GM23338 (cell line): ENCODE data around the gene PLA2G4F. TPM values are rescaled to one million over a fixed set of nuclear protein-coding genes. Genes with fewer than 3 reads are reported as not detected.

Source experiments
- ATAC-seq: fragments of 200-7000 bp; cut with Tn5 transposase; 3 replicates; pipeline ENCODE4 v1.9.1; 2020
- DNase-seq: peaks from one replicate; pipeline ENCODE4 v3.0.0-alpha.2; 2015; ENCODE audit warnings: low spot score
- H2AFZ ChIP-seq: fragments of 200-600 bp; sonication (generic); 2 replicates; pipeline ENCODE4 v1.8.0; 2016; ENCODE audit warnings: antibody characterized with exemption, mild to moderate bottlenecking, moderate library complexity
- H3F3A ChIP-seq: fragments of 200-600 bp; sonication (generic); replicated peaks from 2 replicates; pipeline ENCODE4 v1.8.0; 2017; ENCODE audit warnings: antibody characterized with exemption, mixed run types, low read depth
- H3K27ac ChIP-seq: fragments of 200-600 bp; sonication (generic); 2 replicates; pipeline ENCODE4 v1.6.1; 2016; ENCODE audit warnings: low read depth
- H3K27me3 ChIP-seq: fragments of 200-600 bp; sonication (generic); 2 replicates; pipeline ENCODE4 v1.8.0; 2016; ENCODE audit warnings: mild to moderate bottlenecking, mixed run types, moderate library complexity; ENCODE audit not compliant: insufficient read depth
- H3K36me3 ChIP-seq: fragments of 200-600 bp; sonication (generic); 2 replicates; pipeline ENCODE4 v1.8.0; 2016; ENCODE audit warnings: mild to moderate bottlenecking; ENCODE audit not compliant: insufficient read depth
- H3K4me1 ChIP-seq: fragments of 200-600 bp; sonication (generic); 2 replicates; pipeline ENCODE4 v1.8.0; 2016; ENCODE audit warnings: mild to moderate bottlenecking, moderate library complexity; ENCODE audit not compliant: insufficient read depth
- H3K4me2 ChIP-seq: fragments of 200-600 bp; sonication (generic); 2 replicates; pipeline ENCODE4 v1.7.1; 2017; ENCODE audit warnings: mixed run types
- H3K4me3 ChIP-seq: fragments of 200-600 bp; sonication (generic); 2 replicates; pipeline ENCODE4 v1.6.1; 2016; ENCODE audit warnings: mixed run types
- H3K79me2 ChIP-seq: fragments of 200-600 bp; sonication (generic); replicated peaks from 2 replicates; pipeline ENCODE4 v1.8.0; 2017; ENCODE audit warnings: mild to moderate bottlenecking; ENCODE audit not compliant: insufficient read depth
- H3K9me2 ChIP-seq: fragments of 200-600 bp; sonication (generic); 2 replicates; pipeline ENCODE4 v1.8.0; 2017; ENCODE audit not compliant: insufficient read depth
- H4K20me1 ChIP-seq: fragments of 200-600 bp; sonication (generic); replicated peaks from 2 replicates; pipeline ENCODE4 v1.8.0; 2017; ENCODE audit warnings: mild to moderate bottlenecking; ENCODE audit not compliant: insufficient read depth
- H3K27ac Mint-ChIP-seq: 2 replicates; pipeline ENCODE4 v1.8.0; 2020; ENCODE audit warnings: inconsistent platforms, mild to moderate bottlenecking, moderate library complexity, mixed read lengths
- H3K27me3 Mint-ChIP-seq: 3 replicates; pipeline ENCODE4 v1.8.0; 2022; ENCODE audit warnings: low read depth, mild to moderate bottlenecking, moderate library complexity, mixed read lengths, inconsistent platforms; ENCODE audit not compliant: insufficient read depth, poor library complexity
- H3K36me3 Mint-ChIP-seq: 3 replicates; pipeline ENCODE4 v1.8.0; 2021; ENCODE audit warnings: low read depth, mild to moderate bottlenecking, inconsistent platforms, moderate library complexity, mixed read lengths
- H3K4me1 Mint-ChIP-seq: 3 replicates; pipeline ENCODE4 v1.8.0; 2020; ENCODE audit warnings: mild to moderate bottlenecking, inconsistent platforms, mixed read lengths
- H3K4me3 Mint-ChIP-seq: 3 replicates; pipeline ENCODE4 v1.8.0; 2021; ENCODE audit warnings: moderate library complexity, mild to moderate bottlenecking, inconsistent platforms, mixed read lengths
- H3K9me3 Mint-ChIP-seq: 3 replicates; pipeline ENCODE4 v1.8.0; 2020; ENCODE audit warnings: moderate library complexity, mild to moderate bottlenecking, inconsistent platforms, mixed read lengths
- CREB1 ChIP-seq: fragments of 250-450 bp; sonication (Bioruptor Pico); IDR thresholded peaks from 2 replicates; pipeline ENCODE4 v1.5.0; 2020; ENCODE audit warnings: low read depth, mild to moderate bottlenecking, moderate library complexity
- CTCF ChIP-seq, 2 experiments: fragments of 200-600 bp in 1 of 2; sonication (generic) in 1 of 2; conservative IDR thresholded peaks; 2 replicates each; pipeline versions ENCODE4 v1.5.1 to v1.6.1; 2016 to 2017; ENCODE audit warnings: antibody characterized with exemption in 2 of 2, low read depth in 2 of 2, mild to moderate bottlenecking in 2 of 2, moderate library complexity in 1 of 2
- ETS1 ChIP-seq: IDR thresholded peaks from 2 replicates; pipeline ENCODE4 v1.6.1; 2016; ENCODE audit warnings: antibody characterized with exemption
- EZH2 ChIP-seq: fragments of 200-600 bp; sonication (generic); IDR thresholded peaks from one replicate; pipeline ENCODE4 v1.8.0; 2017; ENCODE audit warnings: antibody characterized with exemption, mild to moderate bottlenecking, low read depth; ENCODE audit not compliant: unreplicated experiment
- EZH2phosphoT487 ChIP-seq: fragments of 200-600 bp; sonication (generic); IDR thresholded peaks from one replicate; pipeline ENCODE4 v1.8.1; 2018; ENCODE audit warnings: antibody characterized with exemption; ENCODE audit not compliant: unreplicated experiment
- JUNB ChIP-seq: IDR thresholded peaks from one replicate; pipeline ENCODE4 v1.6.1; 2016; ENCODE audit warnings: antibody characterized with exemption; ENCODE audit not compliant: unreplicated experiment
- NANOG ChIP-seq: IDR thresholded peaks from 2 replicates; pipeline ENCODE4 v1.6.1; 2016; ENCODE audit warnings: antibody characterized with exemption, borderline replicate concordance
- POLR2AphosphoS5 ChIP-seq: IDR thresholded peaks from 2 replicates; pipeline ENCODE4 v1.6.1; 2016; ENCODE audit warnings: antibody characterized with exemption, low read depth
- REST ChIP-seq: IDR thresholded peaks from one replicate; pipeline ENCODE4 v1.6.1; 2018; ENCODE audit warnings: antibody characterized with exemption; ENCODE audit not compliant: unreplicated experiment
- STAT1 ChIP-seq: IDR thresholded peaks from one replicate; pipeline ENCODE4 v1.6.1; 2016; ENCODE audit warnings: antibody characterized with exemption; ENCODE audit not compliant: unreplicated experiment
- ZNF114 ChIP-seq: fragments of 250-450 bp; sonication (Bioruptor Pico); IDR thresholded peaks from 2 replicates; pipeline ENCODE4 v1.5.0; 2020; ENCODE audit warnings: mild to moderate bottlenecking, moderate library complexity
- ZNF331 ChIP-seq: fragments of 250-450 bp; sonication (Bioruptor Pico); IDR thresholded peaks from 2 replicates; pipeline ENCODE4 v1.5.0; 2020; ENCODE audit warnings: low read depth, mild to moderate bottlenecking, moderate library complexity
- ZNF462 ChIP-seq: fragments of 250-450 bp; sonication (Bioruptor Pico); IDR thresholded peaks from 2 replicates; pipeline ENCODE4 v1.5.0; 2020; ENCODE audit warnings: mild to moderate bottlenecking, moderate library complexity
- polyA plus RNA-seq: library from polyadenylated mRNA; unstranded; fragments of >200 nt; fragmentation: Nextera tagmentation; extraction: Ambion mirVana; gene quantifications from 2 replicates; pipeline ENCODE4 v1.2.1, GENCODE V29; 2016
- total RNA-seq: library from RNA; depleted of rRNA; stranded (reverse); fragments of >200 nt; shearing (Covaris generic); gene quantifications from 2 replicates; pipeline ENCODE4 v1.2.3, GENCODE V29; 2014

Gene PLA2G4F
- total and polyA plus RNA-seq, 2 experiments from 2014 or later, result not detected

- Mint-ChIP-seq H3K4me1 (peaks cover 22% of the 10 kb centered on the region), H3K27ac (no peak overlapping the region), H3K27me3 (peaks cover 9% of the 10 kb centered on the region), H3K9me3 (no peaks in the 10 kb centered on the region), H3K36me3 (no peaks in the 10 kb centered on the region), H3K4me3 (no peak overlapping the region)
- ATAC-seq (no peak), DNase-seq (no peak)
- Histone ChIP-seq H3K9me2 (no peaks in the 10 kb centered on the region), H3K79me2 (no peaks in the 10 kb centered on the region), H3K4me3 (no peak overlapping the region), H3F3A (no peaks in the 10 kb centered on the region), H4K20me1 (no peaks in the 10 kb centered on the region), H2AFZ (no peak overlapping the region; the same call in 1 of the 2 replicates), H3K27me3 (no peaks in the 10 kb centered on the region), H3K36me3 (no peaks in the 10 kb centered on the region), H3K4me2 (no peak overlapping the region), H3K4me1 (peaks cover 4% of the 10 kb centered on the region; the same call in 1 of the 2 replicates), H3K27ac (no peak overlapping the region)
- no peak for TF ChIP-seq NANOG
- no peak for TF ChIP-seq POLR2AphosphoS5
- TF ChIP-seq CTCF (conservative IDR thresholded peaks at IDR 0.05; ENCODE audit: low read depth in 2 of 2), result no peak
- no peak for TF ChIP-seq REST
- no peak for TF ChIP-seq EZH2
- TF ChIP-seq STAT1, result no peak
- TF ChIP-seq CREB1 (CRISPR knock-in tag), result no peak
- no peak for TF ChIP-seq ZNF114 (CRISPR knock-in tag)
- no peak for TF ChIP-seq JUNB
- TF ChIP-seq EZH2phosphoT487, result no peak
- TF ChIP-seq ZNF331 (CRISPR knock-in tag), result no peak
- no peak for TF ChIP-seq ZNF462 (CRISPR knock-in tag)
- TF ChIP-seq ETS1, result no peak
These were observed 66.5 kb downstream of the PLA2G4F start for GRCh38 chr15:42089942-42090341.
